ENCODE measurements around the gene ADGRG6. TPM values are rescaled to one million over a fixed set of nuclear protein-coding genes. Genes with fewer than 3 reads are reported as not detected.

The ADGRG6 gene
- polyA plus RNA-seq, 1 donor, result 41.8 TPM

- no peak overlapping the region for H3K27ac ChIP-seq (ENCODE audit: low read length)
- peaks cover 9% of the 10 kb centered on the region for H3K4me1 ChIP-seq (ENCODE audit: control insufficient read depth, insufficient read depth, low read length)
- H3K4me3 ChIP-seq (ENCODE audit: low read length), result no peak overlapping the region
- H3K36me3 ChIP-seq (ENCODE audit: control insufficient read depth, insufficient read depth, low read length), result no peaks in the 10 kb centered on the region
- 48% methylated on average over 2 of the region's 2 CpGs for WGBS (ENCODE audit: insufficient coverage, low lambda C conversion rate)
- no peaks in the 10 kb centered on the region for H3K27me3 ChIP-seq (ENCODE audit: control insufficient read depth, insufficient read depth, low read length)
- H3K9me3 ChIP-seq (ENCODE audit: control insufficient read depth, low read depth, low read length), result no peaks in the 10 kb centered on the region
- DNase-seq, result no peak
Observed at GRCh38 chr6:142359271-142359960, 57.6 kb downstream of the ADGRG6 start.

GRCh38 chr6:142361345-142361744 is 59.5 kb downstream of the ADGRG6 start:
- H3K27ac ChIP-seq (ENCODE audit: low read length), result peak overlapping the region; percentile 30
- no peak for DNase-seq
- 100% methylated on average over 3 of the region's 5 CpGs for WGBS (ENCODE audit: insufficient coverage, low lambda C conversion rate)

GRCh38 chr6:142361779-142362750 is 60.3 kb downstream of the ADGRG6 start:
- peak; percentile 48 to 57 for DNase-seq
- Histone ChIP-seq H3K9me3 (ENCODE audit: control insufficient read depth, low read depth, low read length) (no peaks in the 10 kb centered on the region), H3K27ac (ENCODE audit: low read length) (no peak overlapping the region), H3K4me1 (ENCODE audit: control insufficient read depth, insufficient read depth, low read length) (peaks cover 9% of the 10 kb centered on the region), H3K4me3 (ENCODE audit: low read length) (no peak overlapping the region), H3K27me3 (ENCODE audit: control insufficient read depth, insufficient read depth, low read length) (no peaks in the 10 kb centered on the region), H3K36me3 (ENCODE audit: control insufficient read depth, insufficient read depth, low read length) (no peaks in the 10 kb centered on the region)
- 51% methylated on average over 4 of the region's 8 CpGs for WGBS (ENCODE audit: insufficient coverage, low lambda C conversion rate)

More at GRCh38 chr6:142361345-142361744, 59.5 kb downstream of the ADGRG6 start:
- peaks cover 9% of the 10 kb centered on the region for H3K4me1 ChIP-seq (ENCODE audit: control insufficient read depth, insufficient read depth, low read length)
- no peak overlapping the region for H3K4me3 ChIP-seq (ENCODE audit: low read length)
- H3K27me3 ChIP-seq (ENCODE audit: control insufficient read depth, insufficient read depth, low read length), result no peaks in the 10 kb centered on the region
- no peaks in the 10 kb centered on the region for H3K36me3 ChIP-seq (ENCODE audit: control insufficient read depth, insufficient read depth, low read length)
- no peaks in the 10 kb centered on the region for H3K9me3 ChIP-seq (ENCODE audit: control insufficient read depth, low read depth, low read length)

GRCh38 chr6:142367061-142367460 is 65.3 kb downstream of the ADGRG6 start:
- peaks cover 3% of the 10 kb centered on the region for H3K4me1 ChIP-seq (ENCODE audit: control insufficient read depth, insufficient read depth, low read length)
- no peaks in the 10 kb centered on the region for H3K36me3 ChIP-seq (ENCODE audit: control insufficient read depth, insufficient read depth, low read length)
- no peak overlapping the region for H3K27ac ChIP-seq (ENCODE audit: low read length)
- DNase-seq, result no peak
- no peaks in the 10 kb centered on the region for H3K27me3 ChIP-seq (ENCODE audit: control insufficient read depth, insufficient read depth, low read length)
- no peak overlapping the region for H3K4me3 ChIP-seq (ENCODE audit: low read length)
- 100% methylated on average over 2 of the region's 3 CpGs for WGBS (ENCODE audit: insufficient coverage, low lambda C conversion rate)
- H3K9me3 ChIP-seq (ENCODE audit: control insufficient read depth, low read depth, low read length), result no peaks in the 10 kb centered on the region

GRCh38 chr6:142367501-142368018 is 65.8 kb downstream of the ADGRG6 start:
- no peak for DNase-seq
- Histone ChIP-seq H3K4me3 (ENCODE audit: low read length) (no peak overlapping the region), H3K9me3 (ENCODE audit: control insufficient read depth, low read depth, low read length) (no peaks in the 10 kb centered on the region), H3K4me1 (ENCODE audit: control insufficient read depth, insufficient read depth, low read length) (peaks cover 5% of the 10 kb centered on the region), H3K36me3 (ENCODE audit: control insufficient read depth, insufficient read depth, low read length) (no peaks in the 10 kb centered on the region), H3K27me3 (ENCODE audit: control insufficient read depth, insufficient read depth, low read length) (no peaks in the 10 kb centered on the region), H3K27ac (ENCODE audit: low read length) (no peak overlapping the region)
- WGBS (ENCODE audit: insufficient coverage, low lambda C conversion rate), result no CpG with 5 or more reads among the region's 9 CpGs

GRCh38 chr6:142369266-142369665 is 67.5 kb downstream of the ADGRG6 start:
- Histone ChIP-seq H3K9me3 (ENCODE audit: control insufficient read depth, low read depth, low read length) (no peaks in the 10 kb centered on the region), H3K4me1 (ENCODE audit: control insufficient read depth, insufficient read depth, low read length) (peaks cover 16% of the 10 kb centered on the region), H3K27ac (ENCODE audit: low read length) (no peak overlapping the region), H3K27me3 (ENCODE audit: control insufficient read depth, insufficient read depth, low read length) (no peaks in the 10 kb centered on the region), H3K4me3 (ENCODE audit: low read length) (no peak overlapping the region), H3K36me3 (ENCODE audit: control insufficient read depth, insufficient read depth, low read length) (no peaks in the 10 kb centered on the region)
- WGBS (ENCODE audit: insufficient coverage, low lambda C conversion rate), result 100% methylated on average over 1 of the region's 1 CpG
- no peak for DNase-seq

- WGBS (ENCODE audit: insufficient coverage, low lambda C conversion rate), result no CpG with 5 or more reads among the region's 2 CpGs
- no peak overlapping the region for H3K4me3 ChIP-seq (ENCODE audit: low read length)
- no peak overlapping the region for H3K27ac ChIP-seq (ENCODE audit: low read length)
- no peaks in the 10 kb centered on the region for H3K9me3 ChIP-seq (ENCODE audit: control insufficient read depth, low read depth, low read length)
- peak; percentile 43 to 79 for DNase-seq
- H3K4me1 ChIP-seq (ENCODE audit: control insufficient read depth, insufficient read depth, low read length), result peaks cover 37% of the 10 kb centered on the region
- no peaks in the 10 kb centered on the region for H3K27me3 ChIP-seq (ENCODE audit: control insufficient read depth, insufficient read depth, low read length)
- no peaks in the 10 kb centered on the region for H3K36me3 ChIP-seq (ENCODE audit: control insufficient read depth, insufficient read depth, low read length)
Observed at GRCh38 chr6:142372348-142372747, 70.5 kb downstream of the ADGRG6 start.

- Histone ChIP-seq H3K4me1 (ENCODE audit: control insufficient read depth, insufficient read depth, low read length) (peaks cover 39% of the 10 kb centered on the region), H3K9me3 (ENCODE audit: control insufficient read depth, low read depth, low read length) (no peaks in the 10 kb centered on the region), H3K27me3 (ENCODE audit: control insufficient read depth, insufficient read depth, low read length) (no peaks in the 10 kb centered on the region), H3K36me3 (ENCODE audit: control insufficient read depth, insufficient read depth, low read length) (no peaks in the 10 kb centered on the region), H3K4me3 (ENCODE audit: low read length) (no peak overlapping the region), H3K27ac (ENCODE audit: low read length) (peak overlapping the region; percentile 77)
- DNase-seq, result no peak
- WGBS (ENCODE audit: insufficient coverage, low lambda C conversion rate), result no CpG with 5 or more reads among the region's 2 CpGs
Observed at GRCh38 chr6:142373268-142374090, 71.7 kb downstream of the ADGRG6 start.

GRCh38 chr6:142374091-142374770 is 72.4 kb downstream of the ADGRG6 start:
- Histone ChIP-seq H3K36me3 (ENCODE audit: control insufficient read depth, insufficient read depth, low read length) (no peaks in the 10 kb centered on the region), H3K9me3 (ENCODE audit: control insufficient read depth, low read depth, low read length) (no peaks in the 10 kb centered on the region), H3K4me1 (ENCODE audit: control insufficient read depth, insufficient read depth, low read length) (peaks cover 39% of the 10 kb centered on the region), H3K4me3 (ENCODE audit: low read length) (no peak overlapping the region), H3K27ac (ENCODE audit: low read length) (peak overlapping the region; percentile 77), H3K27me3 (ENCODE audit: control insufficient read depth, insufficient read depth, low read length) (no peaks in the 10 kb centered on the region)
- no peak for DNase-seq
- WGBS (ENCODE audit: insufficient coverage, low lambda C conversion rate), result no CpG with 5 or more reads among the region's 4 CpGs

Data from large intestine (tissue), 3 donors.